GM19372 (cell line): ENCODE data around the gene MOB3B.

ENCODE experiments used
- ATAC-seq: cut with Tn5 transposase; IDR thresholded peaks from one replicate; pipeline ENCODE4 v1.9.1; 2021; ENCODE audit warnings: mild to moderate bottlenecking, low read depth, moderate library complexity; ENCODE audit not compliant: unreplicated experiment

Gene MOB3B

DNA sequence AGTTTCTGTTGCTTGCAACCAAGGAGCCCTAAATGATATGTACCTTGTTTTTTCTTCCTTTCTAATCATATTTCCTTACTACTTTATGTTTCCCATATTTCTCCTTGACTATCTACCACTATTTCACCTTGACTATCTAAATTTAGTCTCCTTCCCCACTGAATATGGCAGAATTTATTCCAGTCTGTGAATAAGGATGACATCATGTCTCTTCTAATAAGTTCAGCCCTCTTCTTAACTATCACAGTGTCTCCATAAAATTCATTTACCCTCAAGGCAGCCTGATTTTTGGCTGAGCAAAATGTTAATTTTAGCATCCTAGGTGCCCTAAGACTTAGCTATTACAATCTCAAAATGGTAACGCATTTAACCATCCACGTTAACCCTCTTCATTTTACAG is 133.1 kb downstream of the MOB3B start:
- no peak for ATAC-seq

GRCh38 chr9:27395484-27395921 is 134.1 kb downstream of the MOB3B start:
- ATAC-seq = no peak

GRCh38 chr9:27394826-27395201 is 134.8 kb downstream of the MOB3B start:
- no peak for ATAC-seq

DNA sequence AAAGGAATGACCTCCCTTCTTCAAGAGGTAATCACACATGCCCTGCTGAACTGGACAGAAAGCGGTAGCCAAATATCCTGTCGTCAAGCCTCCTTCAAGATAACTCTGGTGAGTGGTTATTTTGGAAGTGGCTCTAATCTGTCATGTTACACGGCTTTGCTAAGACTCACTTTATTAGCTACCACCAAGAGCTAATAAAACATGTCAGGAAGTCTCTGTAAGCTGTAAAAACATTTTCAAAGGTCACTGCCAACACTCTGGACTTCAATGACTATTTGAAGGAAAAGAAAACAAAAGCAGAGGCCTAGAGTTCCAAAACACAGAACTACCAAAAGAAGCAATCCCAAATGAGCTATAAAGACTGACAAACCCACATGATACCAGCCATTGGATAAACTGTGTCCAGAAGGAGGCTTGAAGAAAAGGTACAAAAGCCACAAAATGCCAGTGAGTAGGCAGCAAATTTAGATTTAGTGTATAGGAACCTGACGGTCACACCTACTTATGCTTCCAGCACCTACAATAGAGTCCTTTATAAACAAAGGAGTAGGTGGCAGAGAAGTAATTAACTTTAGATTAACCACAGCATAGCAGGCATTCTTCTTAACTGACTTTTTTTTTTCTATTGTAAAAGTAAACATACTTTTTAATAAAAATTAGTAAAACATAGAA is 135.3 kb downstream of the MOB3B start:
- ATAC-seq = no peak

DNA sequence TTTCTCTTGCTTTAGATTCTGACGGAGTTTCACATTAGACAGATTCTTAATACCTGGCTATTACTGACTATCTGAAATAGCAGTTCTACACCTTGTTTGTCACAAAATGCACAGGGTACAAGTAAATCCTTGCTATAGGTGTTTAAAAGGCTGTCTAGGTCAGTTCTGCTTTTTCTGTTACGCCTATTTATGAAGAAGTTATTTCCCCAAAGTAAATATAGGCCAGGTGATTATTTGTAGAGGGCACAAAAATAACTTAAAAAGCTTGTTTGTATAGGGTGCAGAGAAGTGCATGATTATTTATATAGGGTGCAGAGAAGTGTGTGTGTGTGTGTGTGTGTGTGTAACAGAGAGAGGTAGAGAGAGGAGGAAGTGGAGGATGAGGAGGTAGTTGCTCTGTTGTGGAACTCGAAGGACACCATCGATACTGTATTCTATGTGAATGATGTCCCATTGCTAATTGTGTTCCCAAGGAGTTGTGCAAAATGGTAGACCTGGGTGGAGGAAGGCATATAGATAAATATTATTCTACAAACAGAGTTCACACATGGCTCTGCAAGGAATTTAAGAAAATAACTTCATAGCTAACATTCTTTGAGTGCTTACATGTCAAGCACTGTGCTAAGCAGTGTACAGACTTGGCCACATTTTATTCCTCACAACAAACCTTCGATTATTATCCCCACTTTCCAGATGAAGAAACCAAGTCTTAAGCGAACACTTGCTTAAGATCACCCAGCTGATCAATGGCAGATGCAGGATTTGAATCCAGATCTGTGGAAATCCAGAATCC is 136.4 kb downstream of the MOB3B start:
- no peak for ATAC-seq

- ATAC-seq = no peak
Observed at GRCh38 chr9:27392451-27392850, 137.2 kb downstream of the MOB3B start.

GRCh38 chr9:27391040-27391895 is 138.3 kb downstream of the MOB3B start:
- ATAC-seq = no peak

DNA sequence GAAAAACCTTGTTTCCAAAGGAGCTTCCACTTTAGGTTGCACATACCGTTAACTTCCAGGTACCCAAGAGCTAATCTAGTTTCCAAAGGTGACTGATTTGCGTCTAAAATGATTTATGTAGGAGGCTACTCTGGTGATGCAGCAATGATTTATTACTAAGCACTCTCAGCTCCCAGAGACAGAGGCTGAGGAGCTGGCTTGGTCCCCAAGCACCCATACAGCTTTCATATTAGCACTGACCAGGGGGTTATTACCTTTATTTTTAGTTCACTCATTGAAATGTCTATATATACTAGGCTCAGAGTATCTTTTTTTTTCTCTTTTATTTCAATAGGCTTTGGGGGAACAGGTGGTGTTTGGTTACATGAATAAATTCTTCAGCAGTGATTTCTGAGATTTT is 141.5 kb downstream of the MOB3B start:
- no peak for ATAC-seq

GRCh38 chr9:27387722-27388121 is 141.9 kb downstream of the MOB3B start:
- no peak for ATAC-seq

DNA sequence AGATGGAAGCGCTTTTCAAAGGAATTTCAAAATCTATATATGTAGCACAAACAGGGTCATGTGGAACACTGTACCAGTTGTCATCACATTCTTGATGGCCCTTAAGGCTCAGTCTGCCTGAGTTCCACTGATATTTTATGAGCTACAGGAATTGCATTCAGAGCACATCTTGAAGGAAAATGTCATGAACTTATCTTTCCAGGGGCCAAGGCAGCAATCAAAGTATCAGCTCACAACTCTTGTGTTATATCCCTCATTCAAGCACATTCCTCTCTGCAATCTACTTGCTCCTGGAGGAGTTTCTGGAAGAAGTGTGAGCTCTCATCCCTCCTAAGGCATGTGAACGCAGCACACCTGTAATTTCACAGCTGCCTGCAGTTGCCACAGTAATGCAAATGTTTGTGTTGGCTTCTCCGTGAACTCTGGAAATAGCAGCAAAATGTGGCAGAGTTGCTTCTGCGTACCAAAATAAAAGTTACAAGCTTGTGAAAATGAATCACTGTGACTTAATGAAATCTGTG is 143.0 kb downstream of the MOB3B start:
- ATAC-seq = no peak

- no peak for ATAC-seq
Observed at GRCh38 chr9:27385606-27386322, 143.8 kb downstream of the MOB3B start.

DNA sequence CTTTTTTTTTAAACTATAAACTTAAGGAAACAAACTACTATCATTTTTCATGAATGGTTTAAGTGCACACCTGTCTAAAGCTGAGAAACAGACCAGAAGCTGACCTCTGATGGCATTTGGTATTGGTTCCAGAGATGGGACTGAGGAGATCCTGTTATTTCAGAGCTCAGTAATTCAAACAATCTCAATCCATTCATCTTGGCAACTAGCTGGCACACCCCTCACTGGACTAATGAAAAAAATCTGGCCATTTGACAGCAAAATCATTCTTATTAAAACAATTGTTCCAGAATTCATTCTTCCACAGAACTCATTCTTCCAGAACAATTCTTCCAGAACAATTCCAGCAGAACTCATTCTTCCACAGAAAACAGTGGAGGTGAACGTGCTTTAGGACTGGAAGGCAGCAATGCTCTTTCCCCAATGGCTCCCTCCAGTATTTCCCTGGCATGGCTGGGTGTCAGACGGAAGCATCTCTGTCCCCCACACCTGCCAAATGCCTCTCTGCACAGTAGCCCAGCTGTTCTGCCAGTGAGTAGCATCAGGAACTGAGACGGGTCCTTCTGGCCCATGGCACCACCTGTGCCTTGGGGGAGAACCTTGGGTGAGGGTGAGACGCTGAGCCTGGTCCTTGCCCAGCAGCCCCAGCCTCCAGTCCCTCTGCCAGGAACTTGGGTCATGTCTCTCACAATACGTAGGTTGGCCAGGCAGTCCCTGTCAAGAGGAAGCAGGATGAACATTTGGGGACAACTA is 145.2 kb downstream of the MOB3B start:
- ATAC-seq = no peak

GRCh38 chr9:27383524-27383923 is 146.1 kb downstream of the MOB3B start:
- no peak for ATAC-seq

GRCh38 chr9:27382975-27383374 is 146.6 kb downstream of the MOB3B start:
- ATAC-seq = no peak

DNA sequence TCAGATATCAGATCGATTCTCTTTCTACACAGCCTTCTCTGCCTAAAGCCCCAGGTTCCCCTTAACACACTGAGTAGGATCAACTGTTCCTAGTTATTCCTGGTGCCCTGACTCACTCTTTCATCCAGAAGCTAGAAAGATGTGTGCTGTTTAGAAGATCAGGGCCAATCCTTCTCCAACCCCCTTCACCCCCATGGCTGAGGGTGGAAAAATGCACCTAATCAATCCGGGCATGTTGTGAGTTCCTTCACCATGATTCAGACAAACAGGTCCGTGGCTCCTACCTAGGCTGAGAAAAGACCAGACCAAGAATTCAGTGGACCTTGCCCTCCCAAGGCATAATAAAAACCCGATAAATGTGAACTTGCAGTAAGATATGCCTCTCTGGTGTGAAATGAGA is 147.3 kb downstream of the MOB3B start:
- ATAC-seq = no peak

DNA sequence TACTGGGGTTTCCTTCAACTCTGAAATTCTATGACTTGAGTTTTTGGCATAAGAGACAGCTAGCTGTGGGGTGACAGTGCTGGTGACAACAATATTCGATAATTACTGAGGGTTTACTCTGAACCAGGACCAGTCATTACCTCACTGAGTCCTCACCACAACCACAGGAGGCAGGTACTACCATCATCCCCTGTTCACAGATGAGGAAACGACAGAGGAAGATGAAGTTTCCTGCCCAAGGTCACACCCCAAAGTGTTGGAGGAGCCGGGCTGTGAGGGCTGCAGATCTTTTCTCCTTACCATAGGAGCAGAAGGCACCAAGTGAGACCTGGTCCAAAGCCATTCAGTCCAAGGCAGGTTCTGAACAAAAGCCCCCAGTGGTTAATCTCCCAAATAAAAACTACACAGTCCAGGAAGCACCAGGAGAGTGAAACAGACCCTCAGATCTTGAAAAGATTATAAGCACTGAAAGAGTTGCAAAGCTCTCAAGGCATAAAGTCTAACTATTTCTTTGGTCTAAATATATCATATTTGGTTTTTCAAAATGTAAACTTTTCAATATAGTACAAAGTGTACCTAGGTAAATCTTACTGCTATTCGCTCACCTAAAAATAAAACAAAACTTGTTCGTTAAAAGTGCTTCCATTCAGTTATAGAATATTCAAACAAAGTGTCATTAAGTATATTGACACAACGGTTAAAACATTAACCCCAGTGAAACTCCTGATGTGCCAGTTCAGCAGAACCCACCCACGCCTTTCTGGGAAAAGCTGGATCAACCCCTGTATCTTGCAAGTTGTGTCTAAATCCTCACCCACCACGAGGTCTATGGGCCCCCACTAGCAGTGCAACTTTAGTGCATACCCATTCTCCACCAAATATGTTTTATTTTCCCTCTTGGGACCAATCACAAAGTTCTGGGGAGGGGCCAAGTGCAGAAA is 150.0 kb downstream of the MOB3B start:
- no peak for ATAC-seq

- ATAC-seq = peak; percentile 86
Observed at GRCh38 chr9:27377811-27378456, 151.7 kb downstream of the MOB3B start.
